RWPE1 (cell line): ENCODE data around the gene SUPT3H.

ENCODE experiments used
- CTCF ChIA-PET: fragments of 350-600 bp; sonication (Branson Sonifier 250); formaldehyde crosslinking; extraction: SDS; loops from one replicate; lab custom pipeline; 2021; lab: Yijun Ruan, JAX
- POLR2A ChIA-PET: fragments of 400-600 bp; formaldehyde crosslinking; extraction: SDS; loops from one replicate; lab custom pipeline; 2020; ENCODE audit warnings: antibody characterized with exemption; ENCODE audit not compliant: low non-redundant PET; lab: Yijun Ruan, JAX
- DNase-seq: peaks from one replicate; pipeline ENCODE4 v3.0.0; 2012; ENCODE audit warnings: low spot score
- H3K27ac ChIP-seq: fragments of 450-650 bp; 2 replicates; pipeline ENCODE4 v1.5.1; 2017
- TF ChIP-seq, protein P1 (sequence below): fragments of 450-650 bp; conservative IDR thresholded peaks from 2 replicates; pipeline ENCODE4 v1.5.1; 2017; ENCODE audit warnings: low read depth, mild to moderate bottlenecking

The SUPT3H gene

GRCh38 chr6:45026003-45026516 is 351.7 kb downstream of the SUPT3H start:
- no peak for DNase-seq
- TF ChIP-seq, protein P1, sequence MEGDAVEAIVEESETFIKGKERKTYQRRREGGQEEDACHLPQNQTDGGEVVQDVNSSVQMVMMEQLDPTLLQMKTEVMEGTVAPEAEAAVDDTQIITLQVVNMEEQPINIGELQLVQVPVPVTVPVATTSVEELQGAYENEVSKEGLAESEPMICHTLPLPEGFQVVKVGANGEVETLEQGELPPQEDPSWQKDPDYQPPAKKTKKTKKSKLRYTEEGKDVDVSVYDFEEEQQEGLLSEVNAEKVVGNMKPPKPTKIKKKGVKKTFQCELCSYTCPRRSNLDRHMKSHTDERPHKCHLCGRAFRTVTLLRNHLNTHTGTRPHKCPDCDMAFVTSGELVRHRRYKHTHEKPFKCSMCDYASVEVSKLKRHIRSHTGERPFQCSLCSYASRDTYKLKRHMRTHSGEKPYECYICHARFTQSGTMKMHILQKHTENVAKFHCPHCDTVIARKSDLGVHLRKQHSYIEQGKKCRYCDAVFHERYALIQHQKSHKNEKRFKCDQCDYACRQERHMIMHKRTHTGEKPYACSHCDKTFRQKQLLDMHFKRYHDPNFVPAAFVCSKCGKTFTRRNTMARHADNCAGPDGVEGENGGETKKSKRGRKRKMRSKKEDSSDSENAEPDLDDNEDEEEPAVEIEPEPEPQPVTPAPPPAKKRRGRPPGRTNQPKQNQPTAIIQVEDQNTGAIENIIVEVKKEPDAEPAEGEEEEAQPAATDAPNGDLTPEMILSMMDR, result no peak
- ChIA-PET CTCF (interaction anchor here (0.8 kb wide), 1 partner anchor 586 kb away, joined by 4 read pairs; no protein-coding TSS in a partner anchor), POLR2A (no interaction called here)
- no peak overlapping the region for H3K27ac ChIP-seq

DNA sequence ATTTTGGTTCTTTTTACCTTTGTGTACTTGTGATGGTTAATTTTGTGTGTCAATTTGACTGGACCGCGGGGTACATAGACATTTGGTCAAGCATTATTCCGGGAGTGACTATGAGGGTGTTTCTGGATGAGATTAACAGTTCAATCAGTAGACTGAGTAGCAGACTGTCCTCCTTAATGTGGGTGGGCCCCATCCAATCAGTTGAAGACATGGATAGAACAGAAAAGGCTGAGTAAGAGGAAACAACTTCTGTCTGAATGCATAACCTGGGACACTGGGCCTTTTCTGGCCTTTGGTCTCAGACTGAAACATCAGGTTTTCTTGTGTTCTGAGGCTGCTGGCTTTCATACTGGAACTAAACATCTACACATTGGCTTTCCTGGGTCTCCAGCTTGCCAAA is 353.1 kb downstream of the SUPT3H start:
- TF ChIP-seq, protein P1, result no peak
- no peak for DNase-seq
- CTCF ChIA-PET, result no interaction called here
- POLR2A ChIA-PET, result no interaction called here
- no peak overlapping the region for H3K27ac ChIP-seq

DNA sequence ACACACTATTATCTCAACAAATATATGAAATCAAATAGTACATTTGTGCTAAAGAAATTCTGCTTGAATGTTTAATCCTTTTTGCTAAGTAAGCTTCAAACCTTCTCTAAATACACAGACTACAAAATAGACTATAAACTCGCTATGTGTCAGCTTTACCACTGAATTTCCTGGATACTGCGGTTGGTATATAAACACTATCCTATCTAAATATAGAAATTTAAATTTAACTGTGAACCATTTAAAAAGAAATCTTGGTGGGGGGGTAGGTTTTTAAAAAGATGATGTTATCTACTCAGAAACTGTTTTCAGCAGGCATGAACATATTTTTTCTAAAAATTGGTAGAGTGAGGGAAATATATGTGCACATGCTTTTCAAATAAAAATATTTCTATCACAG is 356.1 kb downstream of the SUPT3H start:
- no peak overlapping the region for H3K27ac ChIP-seq
- POLR2A ChIA-PET, result no interaction called here
- DNase-seq, result no peak

DNA sequence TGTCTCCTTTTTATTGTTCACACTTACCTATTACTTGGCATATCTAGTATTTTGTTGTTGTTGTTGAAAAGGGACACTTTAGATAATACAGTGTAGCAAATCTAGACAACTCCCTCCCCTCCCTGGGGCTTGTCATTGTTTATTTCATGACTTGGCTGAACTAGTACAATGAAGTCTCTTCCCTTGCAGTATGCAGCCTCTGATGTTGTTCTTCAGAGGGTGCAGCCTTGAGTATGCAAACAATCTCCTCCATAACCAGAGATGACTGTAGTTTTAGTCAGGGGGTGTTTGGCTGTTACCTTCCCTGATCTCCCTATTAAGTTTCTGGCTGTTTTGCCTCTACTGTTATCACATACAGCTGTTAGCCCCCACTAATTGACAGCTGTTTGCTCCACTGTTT is 365.0 kb downstream of the SUPT3H start:
- DNase-seq, result no peak
- CTCF ChIA-PET, result no interaction called here
- POLR2A ChIA-PET, result no interaction called here
- no peak overlapping the region for H3K27ac ChIP-seq
- TF ChIP-seq, protein P1, result no peak

More for the DNA sequence above, 356.1 kb downstream of the SUPT3H start:
- TF ChIP-seq, protein P1, result no peak
- CTCF ChIA-PET, result no interaction called here

DNA sequence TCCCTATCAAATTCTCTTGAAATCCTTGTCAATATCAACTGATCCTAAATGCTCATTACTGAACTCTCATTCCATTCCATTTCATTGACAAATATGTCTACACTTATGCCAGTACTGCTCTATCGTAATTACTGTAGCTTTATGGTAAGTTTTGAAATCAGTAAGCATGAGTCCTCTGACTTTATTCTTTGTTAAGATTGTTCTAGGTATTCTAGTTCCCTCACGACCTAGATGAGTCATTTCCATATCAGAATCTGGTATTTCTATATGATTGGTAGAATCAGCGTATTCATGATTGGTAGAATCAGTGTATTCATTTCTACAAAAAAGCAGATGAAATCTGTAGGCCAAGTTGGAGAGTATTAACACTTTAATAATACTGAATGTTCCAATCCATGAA is 368.2 kb downstream of the SUPT3H start:
- ChIA-PET POLR2A (no interaction called here), CTCF (interaction anchor here (0.7 kb wide), 1 partner anchor 1212 kb away, joined by 4 read pairs; no protein-coding TSS in a partner anchor)
- TF ChIP-seq, protein P1, result no peak
- H3K27ac ChIP-seq, result no peak overlapping the region
- no peak for DNase-seq

GRCh38 chr6:45006893-45007292 is 370.8 kb downstream of the SUPT3H start:
- POLR2A ChIA-PET, result no interaction called here
- TF ChIP-seq, protein P1, result no peak
- no peak for DNase-seq
- CTCF ChIA-PET, result no interaction called here
- H3K27ac ChIP-seq, result no peak overlapping the region

GRCh38 chr6:45003961-45004360 is 373.8 kb downstream of the SUPT3H start:
- ChIA-PET CTCF (no interaction called here), POLR2A (no interaction called here)
- H3K27ac ChIP-seq, result no peak overlapping the region

More at GRCh38 chr6:45003961-45004360, 373.8 kb downstream of the SUPT3H start:
- no peak for DNase-seq
- TF ChIP-seq, protein P1, result no peak
